ENCODE data around the gene C11orf65.
"Not testable (repeated sequence)": the region's sequence is repeated elsewhere in the genome, so short reads cannot be mapped to it uniquely, and the experiment has no call there.

C11orf65 gene

GRCh38 chr11:108468478-108468864, 1.1 kb upstream of the C11orf65 start:
- no peak for FAIRE-seq

DNA sequence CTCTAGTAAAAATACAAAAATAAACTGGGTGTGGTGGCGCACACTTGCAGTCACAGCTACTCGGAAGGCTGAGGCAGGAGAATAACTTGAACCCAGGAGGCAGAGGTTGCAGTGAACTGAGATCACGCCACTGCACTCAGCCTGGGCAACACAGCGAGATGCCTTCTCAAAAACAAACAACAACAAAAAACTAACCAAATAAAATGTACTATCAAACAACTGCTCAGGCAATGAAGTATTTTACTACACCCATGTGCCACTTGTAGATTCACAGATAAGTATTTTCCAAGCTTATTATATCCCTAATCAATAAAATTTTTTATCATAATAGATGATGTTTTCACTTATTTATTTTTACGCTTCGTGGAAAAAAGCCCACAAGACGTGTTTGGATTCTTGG, 924 bp downstream of the C11orf65 start:
- FAIRE-seq = no peak

DNA sequence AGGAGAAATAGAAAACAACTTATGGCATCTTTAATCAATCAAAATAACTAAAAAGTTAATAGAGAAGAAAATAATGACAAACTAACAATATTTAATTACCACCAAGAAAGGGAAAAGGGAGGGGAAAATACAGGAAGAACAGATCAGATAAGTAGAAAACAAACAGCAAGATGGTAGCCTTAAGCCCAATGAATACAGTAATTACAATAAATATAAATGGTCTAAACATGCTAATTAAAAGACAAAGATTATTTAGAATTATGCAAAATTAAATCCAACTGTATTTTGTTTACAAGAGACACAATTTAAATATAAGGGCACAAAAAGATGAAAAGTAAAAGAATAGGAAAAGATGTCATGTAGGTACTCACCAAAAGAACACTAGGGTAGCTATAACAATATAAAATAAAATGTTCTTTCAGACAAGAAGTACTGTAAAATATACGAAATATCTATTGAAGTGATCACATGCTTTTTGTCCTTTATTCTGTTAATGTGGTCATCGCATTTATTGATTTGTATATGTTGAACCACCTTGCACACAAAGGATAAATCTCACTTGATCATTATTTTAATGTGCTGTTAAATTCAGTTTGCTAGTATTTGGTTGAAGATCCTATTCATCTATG, 14.0 kb downstream of the C11orf65 start:
- FAIRE-seq = no peak

- not testable (repeated sequence) for FAIRE-seq
Observed at GRCh38 chr11:108441445-108441844, 25.9 kb downstream of the C11orf65 start.

DNA sequence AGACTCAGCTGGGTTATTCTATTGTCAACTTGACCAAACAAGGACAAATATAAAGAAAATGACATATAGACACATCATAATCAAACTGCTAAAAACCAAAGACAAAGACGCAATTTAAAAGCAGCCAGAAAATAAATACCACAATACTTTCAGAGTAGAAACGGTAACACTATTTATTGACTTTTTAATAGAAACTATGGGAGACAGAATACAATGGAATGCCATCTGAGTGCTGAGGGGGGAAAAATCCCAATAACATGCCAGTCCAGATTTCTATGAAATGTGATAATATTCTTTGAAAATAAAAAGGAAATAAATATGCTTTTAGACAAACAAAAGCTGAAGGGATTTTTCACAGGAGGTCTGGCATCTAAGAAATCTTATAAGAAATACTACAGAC, 30.7 kb downstream of the C11orf65 start:
- FAIRE-seq = no peak

GRCh38 chr11:108435066-108435465, 32.3 kb downstream of the C11orf65 start:
- no peak for FAIRE-seq

DNA sequence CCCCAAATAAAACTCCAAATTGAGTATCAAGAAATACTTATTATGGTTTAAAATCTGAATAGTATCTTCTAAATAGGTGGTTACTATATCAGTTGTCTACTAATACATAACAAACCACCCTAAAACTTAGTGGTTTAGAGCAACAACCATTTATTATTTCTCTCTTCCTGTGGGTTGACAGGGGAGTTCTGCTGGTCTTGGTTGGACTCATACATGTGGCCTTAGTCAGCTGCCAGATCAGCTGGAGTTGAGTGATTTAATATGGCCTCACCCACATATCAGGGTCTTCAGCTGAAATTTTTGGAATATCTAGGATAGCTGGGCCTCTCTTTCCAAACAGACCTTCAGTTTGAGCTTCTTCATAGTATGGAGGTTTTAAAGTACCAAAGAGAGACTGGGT, 34.5 kb downstream of the C11orf65 start:
- no peak for FAIRE-seq

- FAIRE-seq = no peak
Observed at GRCh38 chr11:108431997-108432396, 35.3 kb downstream of the C11orf65 start.

DNA sequence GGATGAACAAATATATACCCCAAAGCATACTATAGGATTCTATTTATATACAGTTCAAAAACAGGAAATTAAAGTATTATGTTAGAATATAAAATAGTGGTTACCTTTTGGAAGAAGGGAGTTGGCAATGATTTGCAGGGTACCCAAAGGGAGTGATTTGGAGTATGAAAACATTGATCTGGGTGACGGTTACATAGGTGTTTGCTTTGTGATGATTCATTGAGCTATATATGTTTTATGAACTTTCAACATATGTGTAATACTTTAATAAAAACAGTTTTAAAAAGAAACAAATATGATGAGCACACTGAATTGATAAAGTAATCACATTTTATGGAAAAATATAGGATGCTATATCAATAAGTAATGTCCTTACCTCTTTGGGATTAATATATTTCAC, 36.0 kb downstream of the C11orf65 start:
- no peak for FAIRE-seq

GRCh38 chr11:108417551-108417950, 49.8 kb downstream of the C11orf65 start:
- FAIRE-seq = not testable (repeated sequence)

DNA sequence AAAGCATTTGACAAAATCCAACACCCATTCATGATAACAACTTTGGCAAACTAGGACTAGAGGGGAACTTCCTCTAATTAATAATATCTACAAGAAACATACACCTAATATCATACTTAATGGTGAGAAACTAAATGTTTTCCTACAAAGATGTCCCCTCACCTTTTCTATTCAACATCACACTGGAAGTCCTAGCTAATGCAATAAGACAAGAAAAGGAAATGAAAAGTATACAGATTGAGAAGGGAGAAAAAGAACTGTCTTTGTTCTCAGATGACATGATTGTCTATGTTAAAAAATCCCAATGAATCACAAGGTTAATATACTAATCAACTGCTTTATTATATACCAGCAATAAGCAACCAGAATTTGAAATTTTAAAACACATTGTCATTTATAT, 52.4 kb downstream of the C11orf65 start:
- FAIRE-seq = no peak

DNA sequence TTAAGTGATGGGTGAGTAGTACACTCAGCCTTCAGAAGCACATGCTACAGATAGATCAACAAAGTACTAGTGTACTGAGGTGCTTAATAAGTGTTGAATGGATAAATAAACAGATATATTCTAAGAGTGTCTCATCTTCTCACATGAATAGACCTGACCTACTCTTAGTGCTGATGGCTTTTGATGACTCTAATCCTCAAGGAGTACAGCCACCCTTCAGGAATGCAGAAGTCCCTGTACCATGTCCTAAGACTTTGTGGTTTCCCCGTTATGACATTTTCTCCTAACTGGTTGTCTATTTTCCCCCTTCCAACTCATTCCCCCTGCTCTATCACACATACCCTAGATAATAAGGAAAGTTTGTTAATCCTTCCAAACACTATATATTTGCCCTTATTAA, 61.6 kb downstream of the C11orf65 start:
- no peak for FAIRE-seq

GRCh38 chr11:108403052-108403451, 64.3 kb downstream of the C11orf65 start:
- FAIRE-seq = no peak

GRCh38 chr11:108402241-108402640, 65.1 kb downstream of the C11orf65 start:
- FAIRE-seq = no peak

- no peak for FAIRE-seq
Observed at GRCh38 chr11:108398439-108398838, 68.9 kb downstream of the C11orf65 start.

DNA sequence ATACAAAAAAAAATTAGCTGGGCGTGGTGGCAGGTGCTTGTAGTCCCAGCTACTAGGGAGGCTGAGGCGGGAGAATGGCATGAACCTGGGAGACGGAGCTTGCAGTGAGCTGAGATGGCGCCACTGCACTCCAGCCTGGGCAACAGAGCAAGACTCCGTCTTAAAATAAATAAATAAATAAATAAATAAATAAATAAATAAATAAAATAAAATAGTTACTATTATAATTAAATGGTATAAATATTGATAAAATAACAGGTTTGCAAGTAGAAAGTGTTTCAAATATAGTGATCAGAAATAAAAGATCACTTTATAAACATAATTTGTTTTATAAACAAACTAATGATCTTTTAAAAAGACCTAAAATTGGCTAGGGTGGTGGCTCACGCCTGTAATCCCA, 70.7 kb downstream of the C11orf65 start:
- FAIRE-seq = peak; percentile 40

DNA sequence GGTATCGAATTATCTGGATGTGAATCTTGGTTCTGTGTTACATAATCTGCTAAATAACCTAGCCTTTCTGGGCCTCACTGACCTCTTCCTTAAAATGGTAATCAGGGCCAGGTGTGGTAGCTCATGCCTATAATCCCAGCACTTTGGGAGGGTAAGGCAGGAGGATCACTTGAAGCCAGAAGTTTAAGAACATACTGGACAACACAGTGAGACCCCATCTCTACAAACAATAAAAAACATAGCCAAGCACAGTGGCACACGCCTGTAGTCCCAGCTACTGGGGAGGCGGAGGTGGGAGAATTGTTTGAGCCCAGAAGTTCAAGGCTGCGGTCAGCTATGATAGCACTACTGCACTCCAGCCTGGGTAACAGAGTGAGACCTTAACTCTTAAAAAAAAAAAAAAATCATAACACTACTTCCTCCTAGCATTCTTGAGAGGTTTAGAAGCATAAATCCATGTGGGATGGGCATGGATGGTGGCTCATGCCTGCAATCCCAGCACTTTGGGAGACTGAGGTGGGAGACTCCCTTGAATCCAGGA, 72.5 kb downstream of the C11orf65 start:
- FAIRE-seq = no peak

GRCh38 chr11:108393046-108393445, 74.3 kb downstream of the C11orf65 start:
- no peak for FAIRE-seq

GRCh38 chr11:108392353-108392752, 75.0 kb downstream of the C11orf65 start:
- no peak for FAIRE-seq

- FAIRE-seq = no peak
Observed at GRCh38 chr11:108388576-108388975, 78.8 kb downstream of the C11orf65 start.

GRCh38 chr11:108373505-108373904, 93.8 kb downstream of the C11orf65 start:
- FAIRE-seq = not testable (repeated sequence)

GRCh38 chr11:108370990-108371389, 96.3 kb downstream of the C11orf65 start:
- no peak for FAIRE-seq

DNA sequence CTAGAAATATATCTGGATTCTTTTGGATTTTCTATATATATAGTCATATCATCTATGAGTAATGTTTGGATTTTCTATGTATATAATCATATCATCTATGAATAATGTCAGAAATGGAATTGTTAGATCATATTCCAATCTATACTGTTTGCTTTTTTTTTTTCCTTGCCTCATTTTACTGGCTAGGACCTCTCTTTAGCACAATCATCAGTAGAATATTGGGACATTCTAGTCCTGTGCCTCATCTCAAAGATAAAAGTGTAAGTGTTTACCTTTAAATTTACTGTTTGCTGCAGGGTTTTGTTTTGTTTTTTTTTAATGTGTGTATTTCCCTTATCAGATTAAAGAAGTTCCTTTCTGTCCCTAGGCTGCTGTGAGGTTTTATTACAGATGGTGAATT, 97.0 kb downstream of the C11orf65 start:
- FAIRE-seq = no peak

DNA sequence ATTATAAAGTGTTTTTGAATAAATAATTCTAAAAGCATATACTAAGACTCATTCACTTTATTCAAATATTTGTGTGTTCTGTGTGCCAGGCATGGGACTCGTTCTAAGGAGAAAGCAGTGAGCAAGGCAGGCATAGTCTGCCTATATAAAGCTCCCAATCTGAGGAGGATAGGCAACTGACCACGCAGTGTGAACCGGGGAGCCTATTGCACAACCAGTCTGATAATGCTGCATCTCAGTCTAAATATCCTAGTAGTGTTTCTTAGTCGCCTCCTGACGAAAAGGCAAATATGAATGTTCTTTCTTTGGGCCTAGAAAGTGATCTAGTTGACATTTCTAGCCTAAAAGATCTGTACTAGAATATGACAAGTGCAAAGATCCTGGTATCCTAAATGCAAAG, 98.3 kb downstream of the C11orf65 start:
- FAIRE-seq = no peak

DNA sequence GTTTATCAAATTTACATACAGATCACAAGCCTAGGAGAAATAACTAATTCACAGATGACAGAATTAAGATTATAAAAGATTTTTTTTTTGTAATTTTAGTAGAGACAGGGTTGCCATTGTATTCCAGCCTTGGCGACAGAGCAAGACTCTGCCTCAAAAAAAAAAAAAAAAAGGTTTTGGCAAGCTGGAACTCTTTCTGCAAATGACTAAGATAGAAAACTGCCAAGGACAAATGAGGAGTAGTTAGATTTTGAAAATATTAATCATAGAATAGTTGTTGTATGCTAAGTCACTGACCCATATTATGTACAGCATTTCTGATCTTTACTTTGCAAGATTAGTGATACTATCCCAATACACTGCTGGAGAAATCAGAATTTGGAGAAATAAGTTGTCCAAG, 99.2 kb downstream of the C11orf65 start:
- no peak for FAIRE-seq

All from A204.1 (cell line).